HepG2 (cell line): ENCODE results near the gene PIGO. TPM values are rescaled to one million over a fixed set of nuclear protein-coding genes. Genes with fewer than 3 reads are reported as not detected.

Experiments used
- ATAC-seq: fragments of 200-7000 bp; cut with Tn5 transposase; 3 replicates; pipeline ENCODE4 v1.9.1; 2020; ENCODE audit warnings: mild to moderate bottlenecking, moderate library complexity
- BruUV-seq: library from RNA; stranded (reverse); fragments of 400-500 nt; replicated peaks from 2 replicates; lab custom pipeline; 2021; lab: Mats Ljungman, UMichigan
- CTCF ChIA-PET: fragments of 300-600 bp; formaldehyde crosslinking; extraction: SDS; loops from one replicate; lab custom pipeline; 2021; ENCODE audit warnings: low total read pairs, inconsistent platforms, low intra/inter-chr PET ratio; lab: Yijun Ruan, JAX
- POLR2A ChIA-PET: fragments of 350-600 bp; sonication (Branson Sonifier 250); formaldehyde crosslinking; loops from one replicate; lab custom pipeline; 2020; ENCODE audit warnings: antibody characterized with exemption, inconsistent platforms; lab: Yijun Ruan, JAX
- DNase-seq: peaks from one replicate; pipeline ENCODE4 v3.0.0-alpha.2; 2015; ENCODE audit warnings: low spot score
- FAIRE-seq: peaks from 3 replicates; lab custom pipeline; 2011; peaks lifted over from hg19 to GRCh38; lab: Jason Lieb, UNC
- H2AFZ ChIP-seq: one replicate; pipeline ENCODE4 v1.6.1; 2011; ENCODE audit warnings: low read length, inconsistent platforms
- H3K27ac ChIP-seq: fragments of 300-600 bp; 3 replicates; pipeline ENCODE4 v1.8.0; 2011; ENCODE audit warnings: mixed run types, mild to moderate bottlenecking, mixed read lengths, low read length, inconsistent platforms; ENCODE audit not compliant: insufficient read depth; ENCODE audit errors: extremely low read length
- H3K27me3 ChIP-seq, 2 experiments: fragments of 200-600 bp in 1 of 2; 2 replicates in 1 of 2; 3 replicates in 1 of 2; pipeline versions ENCODE4 v1.6.0 to v1.8.0; 2011; ENCODE audit warnings: low read length in 2 of 2, mild to moderate bottlenecking in 2 of 2, moderate library complexity in 2 of 2, inconsistent platforms in 1 of 2; ENCODE audit not compliant: insufficient read depth in 2 of 2, control insufficient read depth in 1 of 2
- H3K36me3 ChIP-seq, 2 experiments: fragments of 200-600 bp in 1 of 2; replicated peaks in 1 of 2; 2 replicates in 1 of 2; 3 replicates in 1 of 2; pipeline versions ENCODE4 v1.5.1 to v1.8.0; 2011; ENCODE audit warnings: low read length in 2 of 2, inconsistent platforms in 1 of 2; ENCODE audit not compliant: insufficient read depth in 2 of 2, control insufficient read depth in 1 of 2
- H3K4me1 ChIP-seq: 2 replicates; pipeline ENCODE4 v1.5.1; 2012; ENCODE audit warnings: low read length, inconsistent platforms; ENCODE audit not compliant: insufficient read depth
- H3K4me2 ChIP-seq: 2 replicates; pipeline ENCODE4 v1.6.0; 2011; ENCODE audit warnings: low read depth, low read length, inconsistent platforms
- H3K4me3 ChIP-seq, 3 experiments: fragments of 200-600 bp in 1 of 3; sonication (generic), shearing (Covaris generic) in 1 of 3; replicated peaks in 1 of 3; 2 replicates each; pipeline ENCODE4 v1.5.1; 2011 to 2016; ENCODE audit warnings: low read length in 3 of 3, inconsistent platforms in 2 of 3, low read depth in 2 of 3, mild to moderate bottlenecking in 2 of 3, control low read depth in 1 of 3, mixed read lengths in 1 of 3; ENCODE audit not compliant: insufficient read depth in 1 of 3
- H3K79me2 ChIP-seq: one replicate; pipeline ENCODE4 v1.6.1; 2011; ENCODE audit warnings: low read length, inconsistent platforms; ENCODE audit not compliant: insufficient read depth
- H3K9ac ChIP-seq: 2 replicates; pipeline ENCODE4 v1.6.0; 2011; ENCODE audit warnings: mild to moderate bottlenecking, low read depth, low read length, inconsistent platforms; ENCODE audit not compliant: insufficient read depth
- H3K9me3 ChIP-seq: 2 replicates; pipeline ENCODE4 v1.5.1; 2012; ENCODE audit warnings: mild to moderate bottlenecking, low read length
- H4K20me1 ChIP-seq: 2 replicates; pipeline ENCODE4 v1.6.0; 2011; ENCODE audit warnings: inconsistent platforms, mild to moderate bottlenecking, low read length, moderate library complexity; ENCODE audit not compliant: insufficient read depth
- CCDC6 ChIP-seq: sonication (generic); formaldehyde crosslinking; IDR thresholded peaks from 2 replicates; pipeline ENCODE4 v1.8.1; 2022; ENCODE audit warnings: mild to moderate bottlenecking, missing genetic modification reagents, moderate library complexity
- GATAD2A ChIP-seq: IDR thresholded peaks from 2 replicates; pipeline ENCODE4 v1.6.1; 2016
- HOXA7 ChIP-seq: sonication (generic); formaldehyde crosslinking; IDR thresholded peaks from 2 replicates; pipeline ENCODE4 v1.8.1; 2022; ENCODE audit warnings: mild to moderate bottlenecking, missing genetic modification reagents, moderate library complexity
- PHF21A ChIP-seq: sonication (generic); formaldehyde crosslinking; IDR thresholded peaks from 2 replicates; pipeline ENCODE4 v1.5.0; 2020; ENCODE audit warnings: mild to moderate bottlenecking, missing genetic modification reagents
- REPIN1 ChIP-seq: sonication (generic); formaldehyde crosslinking; IDR thresholded peaks from 2 replicates; pipeline ENCODE4 v1.8.0; 2022; ENCODE audit warnings: missing genetic modification reagents, low read depth, mild to moderate bottlenecking, borderline replicate concordance
- ZBTB20 ChIP-seq: sonication (generic); formaldehyde crosslinking; IDR thresholded peaks from 2 replicates; pipeline ENCODE4 v1.8.1; 2023; ENCODE audit warnings: missing genetic modification reagents, low read depth, mild to moderate bottlenecking, borderline replicate concordance
- ZBTB7A ChIP-seq: sonication (generic); formaldehyde crosslinking; IDR thresholded peaks from 2 replicates; pipeline ENCODE4 v1.8.0; 2022; ENCODE audit warnings: mild to moderate bottlenecking, missing genetic modification reagents
- ZNF234 ChIP-seq: sonication (generic); formaldehyde crosslinking; conservative IDR thresholded peaks from 2 replicates; pipeline ENCODE4 v1.5.1; 2020; ENCODE audit warnings: mild to moderate bottlenecking, missing genetic modification reagents
- ZNF296 ChIP-seq: sonication (generic); formaldehyde crosslinking; conservative IDR thresholded peaks from 2 replicates; pipeline ENCODE4 v1.5.0; 2020; ENCODE audit warnings: mild to moderate bottlenecking, missing genetic modification reagents
- ZNF496 ChIP-seq: sonication (generic); formaldehyde crosslinking; IDR thresholded peaks from 2 replicates; pipeline ENCODE4 v1.8.1; 2023; ENCODE audit warnings: mild to moderate bottlenecking, moderate library complexity, missing genetic modification reagents; ENCODE audit not compliant: insufficient replicate concordance
- ZNF597 ChIP-seq: sonication (generic); formaldehyde crosslinking; IDR thresholded peaks from 2 replicates; pipeline ENCODE4 v1.5.0; 2020; ENCODE audit warnings: missing genetic modification reagents
- WGBS: methylation state at CpG from one replicate; pipeline ENCODE4 v1.1.6; 2017; ENCODE audit warnings: low lambda C conversion rate; 5-methylcytosine and 5-hydroxymethylcytosine counted together
- in situ Hi-C: cut with HindIII; loops from 2 replicates; pipeline ENCODE4 v1.10.0; 2017; ENCODE audit warnings: low pct_unique_long_range_greater_than_20kb; ENCODE audit not compliant: extremely low pct_ligation_motif_present
- intact Hi-C: fragments of 100-400 bp; cut with micrococcal nuclease; formaldehyde crosslinking; loops from one replicate; pipeline ENCODE4 v1.10.0; 2022; ENCODE audit not compliant: unreplicated experiment
- polyA plus RNA-seq, 8 experiments: library from polyadenylated mRNA; depleted of rRNA in 3 of 8; stranded (reverse) in 7 of 8; unstranded in 1 of 8; fragments of >200 nt; fragmentation: Illumina TruSeq in 4 of 8; extraction: Trizol in 4 of 8; gene quantifications; 2 replicates each; pipeline versions ENCODE4 v1.2.1 to v1.2.3, GENCODE V29; 2011 to 2016; ENCODE audit warnings: low read depth in 4 of 8, missing spikeins in 1 of 8, mixed read lengths in 1 of 8; ENCODE audit not compliant: insufficient read depth in 1 of 8
- total RNA-seq, 5 experiments: library from RNA; depleted of rRNA; stranded (reverse); fragments of >200 nt; fragmentation: Illumina TruSeq; extraction: Trizol; gene quantifications; 2 replicates each; pipeline ENCODE4 v1.2.3, GENCODE V29; 2016; ENCODE audit warnings: low read depth in 1 of 5

PIGO gene
- total and polyA plus RNA-seq, 2 of the 13 experiments (the other 11 are each of a cell fraction or from before 2014, with no cell fraction given) = 20.5 to 26.2 TPM

GRCh38 chr9:35079426-35080341 lies 16.7 kb downstream of the PIGO start, which contains the start of gene FANCG (continued):
- TF ChIP-seq ZNF597 (CRISPR knock-in tag) (no peak), REPIN1 (CRISPR knock-in tag) (peak; percentile 81; the same call in 1 of the 2 replicates), ZNF234 (CRISPR knock-in tag) (0 out of 2 replicates have a peak, but pooled peaks have one; percentile 76)

- Histone ChIP-seq H3K36me3 (peaks cover 4 to 21% of the 10 kb centered on the region in 2 experiments; a peak in 4 of 5 replicates), H3K27ac (peak overlapping the region; percentile 76), H3K4me1 (peaks cover 23% of the 10 kb centered on the region), H3K9me3 (no peaks in the 10 kb centered on the region), H3K4me2 (peak overlapping the region; percentile 97), H3K27me3 (no peaks in the 10 kb centered on the region; a peak in 1 of 5 replicates), H2AFZ (no peak overlapping the region), H3K4me3 (peak overlapping the region; percentile 78 to 79 (median 78)), H4K20me1 (no peaks in the 10 kb centered on the region), H3K79me2 (peaks cover 26% of the 10 kb centered on the region), H3K9ac (peak overlapping the region; percentile 75)
- no peak for DNase-seq
- no peak for FAIRE-seq
- ChIA-PET CTCF (no interaction called here), POLR2A (interaction anchor here (1.0 to 2.5 kb wide), 10 partner anchors 9 to 37 kb away, joined by 3 to 23 read pairs (median 8); partner anchors contain the start of genes ATOSB, PIGO and STOML2)
- in situ Hi-C loops = no loop called here
- TSS peak; percentile 53 for BruUV-seq
- TF ChIP-seq ZNF296 (CRISPR knock-in tag) = 0 out of 2 replicates have a peak, but pooled peaks have one; percentile 51
- no peak for TF ChIP-seq GATAD2A (CRISPR knock-in tag)
- peak; percentile 3; the same call in 1 of the 2 replicates for TF ChIP-seq CCDC6
- TF ChIP-seq HOXA7 (CRISPR knock-in tag) = no peak
- no peak for TF ChIP-seq ZBTB20 (CRISPR knock-in tag)
- 0 out of 2 replicates have a peak, but pooled peaks have one; percentile 26 for TF ChIP-seq ZBTB7A
- no peak for TF ChIP-seq PHF21A (CRISPR knock-in tag)
- no peak for TF ChIP-seq ZNF496 (CRISPR knock-in tag)
- ATAC-seq = peak; percentile 35
- WGBS = no CpG with 5 or more reads among the region's 10 CpGs
- intact Hi-C loops = no loop called here
Observed at GRCh38 chr9:35079041-35079425, 17.4 kb downstream of the PIGO start.
